Heart left ventricle (tissue), 16 donors: ENCODE data around the gene PLCH1. TPM values are rescaled to one million over a fixed set of nuclear protein-coding genes. Genes with fewer than 3 reads are reported as not detected.

Experiments
- ATAC-seq, 4 donors: fragments of 200-7000 bp; cut with Tn5 transposase; one replicate each; pipeline ENCODE4 v1.9.1; 2020 to 2022; ENCODE audit warnings: moderate library complexity in 4 of 4, mild to moderate bottlenecking in 3 of 4, moderate number of reproducible peaks in 1 of 4
- DNase-seq, 5 donors: peaks; one replicate each; pipeline ENCODE4 v3.0.0-alpha.2; 2020
- H3K27ac ChIP-seq, 12 donors: fragments of 200-600 bp; sonication (generic) in 4 of 12; one replicate each; pipeline versions ENCODE4 v1.5.0 to v1.8.0; 2016 to 2022; ENCODE audit warnings: mild to moderate bottlenecking in 2 of 12
- H3K27me3 ChIP-seq, 9 donors: fragments of 200-600 bp; sonication (generic) in 2 of 9; one replicate each; pipeline versions ENCODE4 v1.5.1 to v1.8.0; 2016 to 2022; ENCODE audit warnings: mild to moderate bottlenecking in 3 of 9
- H3K36me3 ChIP-seq, 9 donors: fragments of 200-600 bp; sonication (generic) in 2 of 9; one replicate each; pipeline versions ENCODE4 v1.5.0 to v1.8.0; 2018 to 2022; ENCODE audit warnings: mild to moderate bottlenecking in 2 of 9
- H3K4me1 ChIP-seq, 12 donors: fragments of 200-600 bp; sonication (generic) in 4 of 12; one replicate each; pipeline versions ENCODE4 v1.5.0 to v1.8.0; 2016 to 2022; ENCODE audit warnings: mild to moderate bottlenecking in 3 of 12
- H3K4me3 ChIP-seq, 12 donors: fragments of 200-600 bp; sonication (generic) in 4 of 12; one replicate each; pipeline versions ENCODE4 v1.5.0 to v1.8.0; 2017 to 2022; ENCODE audit warnings: mild to moderate bottlenecking in 9 of 12, moderate library complexity in 4 of 12
- H3K9me3 ChIP-seq, 12 donors: fragments of 200-600 bp; sonication (generic) in 4 of 12; one replicate each; pipeline versions ENCODE4 v1.5.0 to v1.8.0; 2016 to 2022; ENCODE audit warnings: mild to moderate bottlenecking in 1 of 12
- CTCF ChIP-seq, 12 donors: fragments of 200-600 bp; sonication (generic) in 4 of 12; IDR thresholded peaks; one replicate each; pipeline versions ENCODE4 v1.5.0 to v1.8.0; 2018 to 2022; ENCODE audit warnings: antibody characterized with exemption in 12 of 12, mild to moderate bottlenecking in 5 of 12
- POLR2A ChIP-seq, 2 donors: fragments of 450-650 bp; IDR thresholded peaks; one replicate each; pipeline ENCODE4 v1.6.1; 2017; ENCODE audit warnings: antibody characterized with exemption in 2 of 2, mild to moderate bottlenecking in 2 of 2, moderate library complexity in 2 of 2
- WGBS, 4 donors: extraction: QIAGEN DNeasy Blood & Tissue Kit in 2 of 4; methylation state at CpG; one replicate each; pipeline versions ENCODE4 v1.1.5 to v1.1.7; 2013 to 2018; 5-methylcytosine and 5-hydroxymethylcytosine counted together
- intact Hi-C, 10 donors: fragments of 100-400 bp; cut with DNase I; formaldehyde crosslinking; loops; one replicate each; pipeline versions ENCODE4 v1.11.1 to v1.14.2; 2022
- polyA plus RNA-seq, 2 donors: library from polyadenylated mRNA; stranded (reverse); fragments of 200-250 nt; gene quantifications; one replicate each; pipeline ENCODE4 v1.2.3, GENCODE V29; 2013
- total RNA-seq, 9 donors: library from RNA; depleted of rRNA in 2 of 9; stranded (reverse); fragments of >200 nt in 2 of 9; fragmentation: NEBNext Ultra II Directional in 3 of 9; extraction: Animal tissue kit (Norgen Biotek cat#: 25700) in 3 of 9; gene quantifications; one replicate each; pipeline versions ENCODE4 v1.1.0 to v1.2.4, GENCODE V29; 2016 to 2023
- donor health status: ischemic (EF 13 %, LVEDD 7.1; RV severe dilation, severe dysfunction).
- donor health status: healthy with polysubstance abuse.
- donor health status: DM: no; HTN: yes; CAD: no.
- donor health status: DM: no; HTN: no; CAD: no.
- donor health status: ischemic (EF 25% LVEDD 6.9; RV normal size, moderate dysfunction).
- donor health status: ischemic (EF 25% LVEDD 5.7; RV mildly dilated, moderate dysfunction).
- donor health status: healthy.
- donor health status: DM: yes; HTN: yes; CAD: no.
- donor health status: ischemic (EF 35%, LVEDD 5.7; RV mildly dilated, moderate dysfunction).
- donor health status: nonischemic (EF 11% LVEDD 7.7; RV severe dilation, severe dysfunction).
- donor health status: DM: yes; HTN: yes; CAD: no.
- donor health status: PGD.
- donor health status: ischemic (EF 29% LVEDD 5.4; RV normal size, mild dysfunction).
- donor health status: nonischemic (EF 23%, LVEDD 6.1; RV moderate dilation, normal function).

Gene PLCH1
- total and polyA plus RNA-seq, 11 donors: 0.07 to 2.7 (median 0.23) TPM

GRCh38 chr3:155491696-155492095 lies 253.2 kb downstream of the PLCH1 start:
- DNase-seq (no peak), ATAC-seq (no peak)
- no peaks in the 10 kb centered on the region for H3K4me1 ChIP-seq
- no peaks in the 10 kb centered on the region for H3K36me3 ChIP-seq
- TF ChIP-seq POLR2A (IDR thresholded peaks at IDR 0.05): no peak
- TF ChIP-seq CTCF (IDR thresholded peaks at IDR 0.05): no peak
- no peaks in the 10 kb centered on the region for H3K9me3 ChIP-seq
- intact Hi-C loops: no loop called here
- WGBS, 4 donors: 86 to 95% (median 90%) methylated on average over 3 of the region's 3 CpGs
- H3K27ac ChIP-seq: no peak overlapping the region
- H3K27me3 ChIP-seq: no peaks in the 10 kb centered on the region
- no peak overlapping the region for H3K4me3 ChIP-seq

GRCh38 chr3:155488671-155489070 lies 256.2 kb downstream of the PLCH1 start:
- WGBS, 4 donors: 64 to 73% (median 69%) methylated on average over 5 of the region's 5 CpGs

GRCh38 chr3:155485897-155486296 lies 259.0 kb downstream of the PLCH1 start:
- Histone ChIP-seq H3K4me1 (no peaks in the 10 kb centered on the region), H3K27me3 (no peaks in the 10 kb centered on the region), H3K4me3 (no peak overlapping the region), H3K27ac (no peak overlapping the region), H3K36me3 (no peaks in the 10 kb centered on the region), H3K9me3 (no peaks in the 10 kb centered on the region)
- ATAC-seq: no peak
- intact Hi-C loops: no loop called here
- TF ChIP-seq CTCF (IDR thresholded peaks at IDR 0.05) (no peak), POLR2A (IDR thresholded peaks at IDR 0.05) (no peak)
- DNase-seq: no peak
- WGBS, 4 donors: 83 to 92% (median 89%) methylated on average over 1 of the region's 1 CpG

More at GRCh38 chr3:155488671-155489070, 256.2 kb downstream of the PLCH1 start:
- no peaks in the 10 kb centered on the region for H3K9me3 ChIP-seq
- no peak for DNase-seq
- ATAC-seq: no peak
- intact Hi-C loops: no loop called here
- no peaks in the 10 kb centered on the region for H3K36me3 ChIP-seq
- no peaks in the 10 kb centered on the region for H3K27me3 ChIP-seq
- H3K27ac ChIP-seq: no peak overlapping the region
- H3K4me3 ChIP-seq: no peak overlapping the region
- TF ChIP-seq POLR2A (IDR thresholded peaks at IDR 0.05) (no peak), CTCF (IDR thresholded peaks at IDR 0.05) (no peak)
- no peaks in the 10 kb centered on the region for H3K4me1 ChIP-seq

- H3K9me3 ChIP-seq: peaks cover 0 to 15% (median 6%) of the 10 kb centered on the region in 12 donors
- H3K4me1 ChIP-seq: no peaks in the 10 kb centered on the region
- H3K4me3 ChIP-seq: no peak overlapping the region
- H3K27me3 ChIP-seq: no peaks in the 10 kb centered on the region
- ATAC-seq: no peak
- DNase-seq: no peak
- TF ChIP-seq CTCF (IDR thresholded peaks at IDR 0.05) (no peak), POLR2A (IDR thresholded peaks at IDR 0.05) (no peak)
- 84 to 91% (median 88%) methylated on average over 2 of the region's 2 CpGs for WGBS, 4 donors
- H3K27ac ChIP-seq: no peak overlapping the region
- intact Hi-C loops: no loop called here
- no peaks in the 10 kb centered on the region for H3K36me3 ChIP-seq
Observed at GRCh38 chr3:155481591-155481990, 263.3 kb downstream of the PLCH1 start.
